Left ventricle myocardium inferior (tissue), 1 donor: ENCODE data around the gene RAPGEF2. TPM values are rescaled to one million over a fixed set of nuclear protein-coding genes. Genes with fewer than 3 reads are reported as not detected.
A peak's percentile ranks its signal among the peaks of the same experiment; 100 is the strongest.

Experiments
- DNase-seq: peaks from one replicate; pipeline ENCODE4 v3.0.0-alpha.2; 2020
- H3K27ac ChIP-seq: fragments of 200-600 bp; replicated peaks from 2 replicates; pipeline ENCODE4 v1.8.0; 2021
- H3K27me3 ChIP-seq: fragments of 200-600 bp; 2 replicates; pipeline ENCODE4 v1.8.0; 2021; ENCODE audit warnings: low read depth
- H3K36me3 ChIP-seq: fragments of 200-600 bp; 2 replicates; pipeline ENCODE4 v1.8.0; 2021
- H3K4me1 ChIP-seq: fragments of 200-600 bp; 2 replicates; pipeline ENCODE4 v1.8.0; 2021
- H3K4me3 ChIP-seq: fragments of 200-600 bp; 2 replicates; pipeline ENCODE4 v1.8.0; 2021; ENCODE audit warnings: mild to moderate bottlenecking, moderate library complexity
- H3K9me3 ChIP-seq: fragments of 200-600 bp; replicated peaks from 2 replicates; pipeline ENCODE4 v1.8.0; 2021
- intact Hi-C: fragments of 100-400 bp; cut with micrococcal nuclease; formaldehyde crosslinking; loops from one replicate; pipeline ENCODE4 v1.11.0; 2022
- total RNA-seq: library from RNA; stranded (reverse); fragmentation: NEBNext Ultra II Directional; extraction: Animal tissue kit (Norgen Biotek cat#: 25700); gene quantifications from one replicate; pipeline ENCODE4 v1.2.1, GENCODE V29; 2021
- TF ChIP-seq, protein P1 (sequence below): fragments of 200-600 bp; IDR thresholded peaks from 2 replicates; pipeline ENCODE4 v1.8.0; 2021; ENCODE audit warnings: antibody characterized with exemption, mild to moderate bottlenecking, borderline replicate concordance
- donor health status: DM: no; HTN: yes; CAD: no; lungs with severe emphysema.

RAPGEF2 gene
- total RNA-seq, 1 donor from 2014 or later: 51.5 TPM

DNA sequence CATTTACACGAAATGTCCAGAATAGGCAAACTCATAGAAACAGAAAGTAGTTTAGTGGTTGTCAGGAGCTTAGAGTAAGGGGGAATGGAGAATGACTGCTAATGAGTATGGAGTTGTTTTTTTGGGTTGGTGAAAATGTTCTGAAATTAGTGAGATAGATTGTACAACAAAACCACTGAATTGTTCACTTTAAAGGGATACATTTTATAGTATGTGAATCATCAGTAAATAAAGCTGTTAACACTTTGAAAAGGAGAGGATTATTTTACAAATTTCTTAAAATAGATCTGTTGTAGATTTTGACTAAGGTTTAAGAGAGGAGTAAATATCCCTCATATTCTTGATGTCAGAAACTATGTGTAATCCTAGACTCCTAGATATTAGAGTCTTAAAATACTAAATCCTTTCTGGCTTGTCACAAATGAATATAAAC, 82.7 kb downstream of the RAPGEF2 start:
- intact Hi-C loops: no loop called here
- Histone ChIP-seq H3K27me3 (no peaks in the 10 kb centered on the region), H3K4me3 (no peak overlapping the region), H3K36me3 (no peaks in the 10 kb centered on the region), H3K4me1 (peaks cover 79% of the 10 kb centered on the region), H3K9me3 (no peaks in the 10 kb centered on the region), H3K27ac (peak overlapping the region; percentile 13)
- DNase-seq: no peak
- TF ChIP-seq, protein P1, sequence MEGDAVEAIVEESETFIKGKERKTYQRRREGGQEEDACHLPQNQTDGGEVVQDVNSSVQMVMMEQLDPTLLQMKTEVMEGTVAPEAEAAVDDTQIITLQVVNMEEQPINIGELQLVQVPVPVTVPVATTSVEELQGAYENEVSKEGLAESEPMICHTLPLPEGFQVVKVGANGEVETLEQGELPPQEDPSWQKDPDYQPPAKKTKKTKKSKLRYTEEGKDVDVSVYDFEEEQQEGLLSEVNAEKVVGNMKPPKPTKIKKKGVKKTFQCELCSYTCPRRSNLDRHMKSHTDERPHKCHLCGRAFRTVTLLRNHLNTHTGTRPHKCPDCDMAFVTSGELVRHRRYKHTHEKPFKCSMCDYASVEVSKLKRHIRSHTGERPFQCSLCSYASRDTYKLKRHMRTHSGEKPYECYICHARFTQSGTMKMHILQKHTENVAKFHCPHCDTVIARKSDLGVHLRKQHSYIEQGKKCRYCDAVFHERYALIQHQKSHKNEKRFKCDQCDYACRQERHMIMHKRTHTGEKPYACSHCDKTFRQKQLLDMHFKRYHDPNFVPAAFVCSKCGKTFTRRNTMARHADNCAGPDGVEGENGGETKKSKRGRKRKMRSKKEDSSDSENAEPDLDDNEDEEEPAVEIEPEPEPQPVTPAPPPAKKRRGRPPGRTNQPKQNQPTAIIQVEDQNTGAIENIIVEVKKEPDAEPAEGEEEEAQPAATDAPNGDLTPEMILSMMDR: no peak

DNA sequence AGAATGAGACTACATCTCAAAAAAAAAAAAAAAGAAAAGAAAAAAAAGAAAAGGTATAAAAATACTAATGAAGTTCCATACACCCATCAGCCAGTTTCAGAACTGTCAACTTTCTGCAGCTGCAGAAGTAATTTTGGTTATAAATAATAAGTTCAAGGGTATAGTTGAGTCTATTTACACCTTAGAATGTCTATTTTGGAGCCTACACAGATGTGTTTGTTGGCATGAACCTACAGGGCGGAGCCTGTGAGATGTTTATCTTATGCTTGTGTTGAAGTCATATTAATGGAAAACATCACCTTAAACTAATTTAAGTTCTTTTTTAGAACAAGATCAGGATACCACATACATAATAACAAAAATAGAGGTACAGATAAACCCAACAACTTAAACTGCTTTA, 85.8 kb downstream of the RAPGEF2 start:
- Histone ChIP-seq H3K9me3 (no peaks in the 10 kb centered on the region), H3K4me1 (peaks cover 75% of the 10 kb centered on the region), H3K36me3 (no peaks in the 10 kb centered on the region), H3K4me3 (peak overlapping the region; percentile 2), H3K27ac (peak overlapping the region; percentile 62), H3K27me3 (no peaks in the 10 kb centered on the region)
- intact Hi-C loops: no loop called here
- TF ChIP-seq, protein P1: no peak
- no peak for DNase-seq

DNA sequence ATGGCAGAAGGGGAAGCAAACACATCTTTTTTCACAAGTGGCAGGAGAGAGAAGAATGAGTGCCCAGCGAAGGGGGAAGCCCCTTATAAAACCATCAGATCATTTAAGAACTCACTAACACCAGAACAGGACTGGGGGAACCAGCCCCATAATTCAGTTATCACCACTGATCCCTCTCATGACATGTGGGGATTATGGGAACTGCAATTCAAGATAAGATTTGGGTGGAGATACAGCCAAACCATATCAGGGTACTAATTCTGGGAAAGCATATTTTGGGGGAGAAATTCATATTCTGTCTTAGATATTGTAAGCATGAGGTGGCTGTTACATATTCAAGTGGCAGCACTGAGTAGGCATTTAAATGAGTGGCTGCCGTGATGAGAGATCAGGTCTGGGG, 87.8 kb downstream of the RAPGEF2 start:
- intact Hi-C loops: no loop called here
- peaks cover 87% of the 10 kb centered on the region for H3K4me1 ChIP-seq
- TF ChIP-seq, protein P1: no peak

DNA sequence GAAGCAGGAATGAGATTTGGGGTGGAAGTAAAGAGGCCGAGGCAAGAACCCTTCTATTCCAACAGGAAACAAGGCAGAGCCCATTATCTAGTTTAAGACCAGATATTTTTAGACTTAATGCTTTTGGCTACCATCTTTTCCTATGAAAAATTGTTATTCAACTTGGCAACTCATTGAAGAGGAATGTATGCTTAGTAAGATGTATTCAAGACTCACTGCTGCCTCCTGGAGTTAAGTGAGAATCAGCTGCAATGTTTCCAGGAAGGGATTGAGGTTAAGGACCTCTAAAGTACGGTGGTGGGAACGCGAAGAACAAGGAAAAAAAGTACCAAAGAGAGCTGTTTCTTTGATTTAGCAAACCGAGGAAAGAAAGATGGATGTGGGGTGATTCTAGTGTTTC, 89.1 kb downstream of the RAPGEF2 start:
- Histone ChIP-seq H3K4me1 (peaks cover 87% of the 10 kb centered on the region), H3K27me3 (no peaks in the 10 kb centered on the region)

More for the DNA sequence above, 87.8 kb downstream of the RAPGEF2 start:
- Histone ChIP-seq H3K36me3 (peaks cover 3% of the 10 kb centered on the region), H3K27ac (peak overlapping the region; percentile 62), H3K4me3 (no peak overlapping the region), H3K9me3 (no peaks in the 10 kb centered on the region), H3K27me3 (no peaks in the 10 kb centered on the region)
- no peak for DNase-seq

DNA sequence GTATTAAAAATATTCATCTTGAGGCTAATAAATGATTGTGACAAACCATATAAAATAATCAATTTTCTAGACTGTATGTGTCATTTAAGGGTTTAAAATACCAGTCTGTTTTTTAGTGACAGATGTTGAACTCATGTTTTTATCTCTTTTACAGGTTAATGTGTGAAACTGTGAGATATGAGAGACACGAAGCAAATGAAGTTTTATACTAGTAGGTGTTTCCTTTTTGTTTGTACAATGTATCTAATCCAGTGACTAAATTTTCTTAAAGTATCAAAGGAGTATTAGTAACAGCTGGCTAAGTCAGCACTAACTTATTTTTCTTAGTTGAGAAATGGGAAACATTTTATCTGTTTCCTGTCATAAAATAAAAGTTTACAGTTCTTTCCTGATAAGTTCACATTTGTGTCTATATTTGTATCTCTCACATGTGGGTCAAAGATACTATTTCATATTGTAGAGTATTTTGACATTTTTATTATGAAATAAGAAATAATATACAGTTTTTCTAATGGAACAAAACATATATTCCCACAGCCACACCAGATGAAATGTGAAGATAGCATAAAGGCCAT, 90.3 kb downstream of the RAPGEF2 start:
- Histone ChIP-seq H3K4me3 (no peak overlapping the region), H3K27me3 (no peaks in the 10 kb centered on the region), H3K27ac (peak overlapping the region; percentile 43), H3K36me3 (peaks cover 3% of the 10 kb centered on the region), H3K4me1 (peaks cover 86% of the 10 kb centered on the region), H3K9me3 (no peaks in the 10 kb centered on the region)
- DNase-seq: no peak
- intact Hi-C loops: no loop called here
- TF ChIP-seq, protein P1: no peak

More for the DNA sequence above, 89.1 kb downstream of the RAPGEF2 start:
- H3K27ac ChIP-seq: no peak overlapping the region
- peaks cover 3% of the 10 kb centered on the region for H3K36me3 ChIP-seq
- intact Hi-C loops: no loop called here
- TF ChIP-seq, protein P1: peak; percentile 33
- no peak overlapping the region for H3K4me3 ChIP-seq
- no peaks in the 10 kb centered on the region for H3K9me3 ChIP-seq
- DNase-seq: no peak
